KOPT-K1 (cell line): ENCODE data around the gene PALLD.

Experiments
- H3K27ac ChIP-seq: fragments of 200-600 bp; sonication (generic); 2 replicates; pipeline ENCODE4 v1.5.1; 2016; ENCODE audit warnings: antibody characterized with exemption, mild to moderate bottlenecking, low read depth, low read length; ENCODE audit not compliant: poor library complexity, severe bottlenecking
- H3K36me3 ChIP-seq: fragments of 200-600 bp; sonication (generic); 2 replicates; pipeline ENCODE4 v1.5.1; 2017; ENCODE audit warnings: antibody characterized with exemption, mild to moderate bottlenecking, low read length, moderate library complexity; ENCODE audit not compliant: insufficient read depth
- H3K9me3 ChIP-seq: fragments of 200-600 bp; sonication (generic); 2 replicates; pipeline ENCODE4 v1.5.1; 2017; ENCODE audit warnings: antibody characterized with exemption, low read length, mild to moderate bottlenecking; ENCODE audit not compliant: insufficient read depth, poor library complexity, severe bottlenecking

The PALLD gene

GRCh38 chr4:168619266-168619631, 122.4 kb downstream of the PALLD start:
- no peak overlapping the region for H3K27ac ChIP-seq
- no peaks in the 10 kb centered on the region for H3K36me3 ChIP-seq
- H3K9me3 ChIP-seq, result no peaks in the 10 kb centered on the region

DNA sequence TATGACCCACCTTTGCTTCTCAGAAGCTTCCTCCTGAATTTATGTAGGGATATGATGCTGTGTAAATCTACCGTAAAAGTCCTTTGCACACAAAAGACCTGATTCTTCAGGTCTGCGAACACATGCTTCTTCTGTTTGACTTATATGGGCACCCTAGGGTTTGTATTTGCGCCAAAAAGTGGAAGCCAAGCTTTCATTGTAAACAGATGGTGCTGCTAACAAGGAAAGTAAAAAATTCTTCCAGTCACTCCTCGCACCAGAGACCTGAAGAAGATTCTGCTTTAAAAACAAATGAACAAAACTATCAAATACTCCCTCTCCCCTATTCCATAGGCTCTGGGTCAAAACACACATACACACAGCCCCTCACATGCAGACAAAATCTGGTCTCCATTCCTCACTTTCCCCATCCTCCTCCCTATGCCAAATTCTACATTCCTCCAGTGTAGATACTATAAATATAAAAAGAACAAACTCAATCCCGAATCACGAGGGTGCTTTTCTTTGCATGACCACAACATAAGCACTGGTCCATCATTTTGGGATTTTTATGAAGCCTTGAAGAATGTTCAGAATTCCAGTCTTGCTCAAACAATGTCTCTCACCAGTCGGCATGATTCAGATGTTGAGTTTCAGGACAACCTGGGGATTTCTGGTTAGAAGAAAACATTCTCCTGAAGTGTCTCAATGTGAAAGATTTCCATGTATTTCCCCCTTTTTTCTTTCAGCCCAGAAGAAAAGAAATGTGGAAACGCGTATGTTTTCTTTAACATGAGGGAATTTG, 125.1 kb downstream of the PALLD start:
- no peaks in the 10 kb centered on the region for H3K9me3 ChIP-seq
- no peaks in the 10 kb centered on the region for H3K36me3 ChIP-seq
- H3K27ac ChIP-seq, result no peak overlapping the region

GRCh38 chr4:168622600-168622999, 125.7 kb downstream of the PALLD start:
- no peaks in the 10 kb centered on the region for H3K36me3 ChIP-seq
- no peaks in the 10 kb centered on the region for H3K9me3 ChIP-seq
- H3K27ac ChIP-seq, result no peak overlapping the region

DNA sequence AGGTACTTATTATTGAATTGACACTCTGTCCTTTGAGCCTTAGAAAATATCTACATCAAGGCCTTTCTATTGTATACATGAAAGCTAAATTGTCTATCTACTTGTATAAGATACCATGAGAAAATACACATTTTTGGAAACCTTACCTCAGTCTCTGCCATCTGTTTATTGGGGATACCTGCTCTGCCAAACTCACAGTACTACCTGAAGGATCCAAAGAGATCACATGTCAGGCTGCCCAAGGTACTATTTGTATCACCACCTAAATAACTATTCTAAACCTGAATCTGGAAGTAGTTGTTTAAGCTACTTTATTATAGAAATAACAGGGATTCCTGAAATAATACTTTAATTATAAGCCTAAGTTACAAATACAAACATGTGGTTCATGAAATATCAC, 126.2 kb downstream of the PALLD start:
- Histone ChIP-seq H3K36me3 (no peaks in the 10 kb centered on the region), H3K27ac (no peak overlapping the region), H3K9me3 (no peaks in the 10 kb centered on the region)

GRCh38 chr4:168623484-168623883, 126.6 kb downstream of the PALLD start:
- no peak overlapping the region for H3K27ac ChIP-seq
- no peaks in the 10 kb centered on the region for H3K9me3 ChIP-seq
- H3K36me3 ChIP-seq, result no peaks in the 10 kb centered on the region

GRCh38 chr4:168628251-168628650, 131.4 kb downstream of the PALLD start:
- H3K36me3 ChIP-seq, result no peaks in the 10 kb centered on the region
- no peaks in the 10 kb centered on the region for H3K9me3 ChIP-seq
- no peak overlapping the region for H3K27ac ChIP-seq

- H3K36me3 ChIP-seq, result no peaks in the 10 kb centered on the region
- H3K27ac ChIP-seq, result no peak overlapping the region
- no peaks in the 10 kb centered on the region for H3K9me3 ChIP-seq
Measured at GRCh38 chr4:168629566-168629965, 132.7 kb downstream of the PALLD start.

- Histone ChIP-seq H3K9me3 (no peaks in the 10 kb centered on the region), H3K27ac (no peak overlapping the region), H3K36me3 (no peaks in the 10 kb centered on the region)
Measured at GRCh38 chr4:168630445-168631187, 133.8 kb downstream of the PALLD start.

- Histone ChIP-seq H3K9me3 (no peaks in the 10 kb centered on the region), H3K27ac (no peak overlapping the region), H3K36me3 (no peaks in the 10 kb centered on the region)
Measured at GRCh38 chr4:168631241-168632162, 134.7 kb downstream of the PALLD start.

- Histone ChIP-seq H3K36me3 (no peaks in the 10 kb centered on the region), H3K9me3 (no peaks in the 10 kb centered on the region), H3K27ac (no peak overlapping the region)
Measured at GRCh38 chr4:168632301-168632725, 135.5 kb downstream of the PALLD start.

DNA sequence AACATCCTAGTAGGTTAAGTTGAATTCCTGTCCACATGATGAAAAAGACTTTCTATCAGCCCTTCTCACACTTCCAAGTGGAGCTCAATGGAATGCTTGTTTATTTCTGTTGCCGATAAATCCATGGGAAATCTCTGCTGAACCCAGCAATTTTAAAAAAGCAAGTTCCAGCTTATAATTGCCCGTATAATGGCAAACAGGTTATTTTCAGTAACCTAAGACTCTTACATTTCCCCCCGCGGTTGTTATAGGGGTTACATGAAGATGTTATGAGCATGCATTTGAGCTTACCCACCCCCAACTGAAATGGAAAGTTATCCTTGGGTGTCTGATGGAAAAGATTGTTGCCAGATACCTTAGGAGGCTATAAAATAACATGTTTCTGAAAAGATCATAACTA, 136.2 kb downstream of the PALLD start:
- Histone ChIP-seq H3K36me3 (no peaks in the 10 kb centered on the region), H3K9me3 (no peaks in the 10 kb centered on the region), H3K27ac (no peak overlapping the region)

GRCh38 chr4:168633496-168633895, 136.6 kb downstream of the PALLD start:
- no peak overlapping the region for H3K27ac ChIP-seq
- no peaks in the 10 kb centered on the region for H3K9me3 ChIP-seq
- H3K36me3 ChIP-seq, result no peaks in the 10 kb centered on the region

DNA sequence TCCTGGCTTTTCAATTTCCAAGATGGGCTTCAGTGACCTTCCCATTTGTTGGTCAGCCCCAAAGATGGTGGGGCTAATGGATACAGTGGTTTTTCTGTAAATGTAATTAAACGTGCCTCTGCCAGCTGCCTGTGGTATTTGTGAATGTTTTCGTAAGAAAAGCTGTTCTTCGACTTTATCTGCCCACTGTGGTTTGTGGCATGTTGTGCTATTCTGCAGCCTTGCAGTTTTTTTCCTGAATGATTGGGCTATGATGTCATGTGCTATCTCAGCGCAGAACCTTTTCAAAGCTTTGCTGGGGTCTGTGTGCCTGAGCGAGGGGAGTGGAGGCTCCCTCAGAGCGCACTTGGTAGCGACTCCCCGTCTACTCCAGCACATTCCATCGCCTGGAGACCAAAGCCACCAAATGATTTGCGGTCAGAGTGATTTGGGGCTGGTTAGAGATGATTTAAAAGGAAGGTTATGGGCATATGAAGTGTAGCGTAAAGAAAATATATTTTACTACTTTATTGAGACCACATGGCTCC, 137.5 kb downstream of the PALLD start:
- no peaks in the 10 kb centered on the region for H3K9me3 ChIP-seq
- no peak overlapping the region for H3K27ac ChIP-seq
- no peaks in the 10 kb centered on the region for H3K36me3 ChIP-seq

DNA sequence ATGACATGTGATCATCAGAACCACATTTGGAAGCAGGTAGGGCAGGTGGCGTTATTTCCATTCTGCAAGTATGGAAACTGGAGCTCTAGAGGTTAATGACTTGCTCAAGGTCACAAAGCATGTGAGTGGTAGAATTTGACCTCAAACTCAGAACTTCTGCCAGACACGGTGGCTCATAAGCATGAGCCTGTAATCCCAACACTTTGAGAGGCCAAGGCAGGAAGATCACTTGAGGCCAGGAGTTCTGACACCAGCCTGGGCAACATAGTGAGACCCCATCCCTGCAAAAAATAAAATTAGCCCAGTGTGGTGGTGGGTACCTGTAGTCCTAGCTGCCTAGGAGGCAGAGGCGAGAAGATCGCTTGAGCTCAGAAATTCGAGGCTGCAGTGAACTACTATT, 139.2 kb downstream of the PALLD start:
- no peaks in the 10 kb centered on the region for H3K9me3 ChIP-seq
- no peak overlapping the region for H3K27ac ChIP-seq
- no peaks in the 10 kb centered on the region for H3K36me3 ChIP-seq
